HepG2 (cell line): ENCODE data around the gene ENTREP3. TPM values are rescaled to one million over a fixed set of nuclear protein-coding genes. Genes with fewer than 3 reads are reported as not detected.

ENCODE experiments used
- AKAP8 ChIP-seq: sonication (generic); formaldehyde crosslinking; IDR thresholded peaks from 2 replicates; pipeline ENCODE4 v1.5.1; 2020; ENCODE audit warnings: mild to moderate bottlenecking, missing genetic modification reagents
- ATM ChIP-seq: fragments of 450-650 bp; IDR thresholded peaks from 2 replicates; pipeline ENCODE4 v1.7.1; 2017; ENCODE audit warnings: mild to moderate bottlenecking, borderline replicate concordance
- BRD4 ChIP-seq: sonication (generic); formaldehyde crosslinking; IDR thresholded peaks from 2 replicates; pipeline ENCODE4 v1.4.0; 2020; ENCODE audit warnings: missing genetic modification reagents
- ELF1 ChIP-seq: sonication (generic); formaldehyde crosslinking; IDR thresholded peaks from 2 replicates; pipeline ENCODE4 v1.4.0; 2020; ENCODE audit warnings: missing genetic modification reagents
- FIP1L1 ChIP-seq: fragments of 200-400 bp; formaldehyde crosslinking; IDR thresholded peaks from 2 replicates; pipeline ENCODE4 v1.6.1; 2018; ENCODE audit warnings: low read depth, mild to moderate bottlenecking, low read length, moderate library complexity, borderline replicate concordance; ENCODE audit not compliant: insufficient read depth
- KLF6 ChIP-seq: IDR thresholded peaks from 2 replicates; pipeline ENCODE4 v1.8.0; 2016; ENCODE audit warnings: missing biosample characterization, missing genetic modification reagents
- PRDM15 ChIP-seq: sonication (generic); formaldehyde crosslinking; IDR thresholded peaks from 2 replicates; pipeline ENCODE4 v1.4.0; 2020; ENCODE audit warnings: missing genetic modification reagents
- PRMT3 ChIP-seq: sonication (generic); formaldehyde crosslinking; IDR thresholded peaks from 2 replicates; pipeline ENCODE4 v1.8.1; 2022; ENCODE audit warnings: low read depth, mild to moderate bottlenecking, moderate library complexity, missing genetic modification reagents, borderline replicate concordance
- SIN3B ChIP-seq: fragments of 150-350 bp; IDR thresholded peaks from 2 replicates; pipeline ENCODE4 v1.6.1; 2014; ENCODE audit warnings: low read length
- SMAD9 ChIP-seq: sonication (generic); formaldehyde crosslinking; IDR thresholded peaks from 2 replicates; pipeline ENCODE4 v1.5.1; 2020; ENCODE audit warnings: mild to moderate bottlenecking, missing genetic modification reagents
- TRAFD1 ChIP-seq: sonication (generic); formaldehyde crosslinking; IDR thresholded peaks from 2 replicates; pipeline ENCODE4 v1.5.1; 2020; ENCODE audit warnings: missing genetic modification reagents, mild to moderate bottlenecking, borderline replicate concordance
- ZNF136 ChIP-seq: sonication (generic); formaldehyde crosslinking; IDR thresholded peaks from 2 replicates; pipeline ENCODE4 v1.8.1; 2022; ENCODE audit warnings: low read depth, mild to moderate bottlenecking, moderate library complexity, missing genetic modification reagents
- ZNF234 ChIP-seq: sonication (generic); formaldehyde crosslinking; conservative IDR thresholded peaks from 2 replicates; pipeline ENCODE4 v1.5.1; 2020; ENCODE audit warnings: mild to moderate bottlenecking, missing genetic modification reagents
- ZNF24 ChIP-seq: fragments of 450-650 bp; IDR thresholded peaks from 2 replicates; pipeline ENCODE4 v1.6.1; 2017; ENCODE audit warnings: antibody characterized with exemption, mild to moderate bottlenecking
- ZNF614 ChIP-seq: IDR thresholded peaks from 2 replicates; pipeline ENCODE4 v1.6.1; 2018; ENCODE audit warnings: missing biosample characterization, missing genetic modification reagents, inconsistent platforms, borderline replicate concordance
- ZNF703 ChIP-seq: sonication (generic); formaldehyde crosslinking; IDR thresholded peaks from 2 replicates; pipeline ENCODE4 v1.5.1; 2020; ENCODE audit warnings: missing genetic modification reagents, mild to moderate bottlenecking, moderate library complexity, borderline replicate concordance
- polyA plus RNA-seq, 8 experiments: library from polyadenylated mRNA; depleted of rRNA in 3 of 8; stranded (reverse) in 7 of 8; unstranded in 1 of 8; fragments of >200 nt; fragmentation: Illumina TruSeq in 4 of 8; extraction: Trizol in 4 of 8; gene quantifications; 2 replicates each; pipeline versions ENCODE4 v1.2.1 to v1.2.3, GENCODE V29; 2011 to 2016; ENCODE audit warnings: low read depth in 4 of 8, missing spikeins in 1 of 8, mixed read lengths in 1 of 8; ENCODE audit not compliant: insufficient read depth in 1 of 8
- total RNA-seq, 5 experiments: library from RNA; depleted of rRNA; stranded (reverse); fragments of >200 nt; fragmentation: Illumina TruSeq; extraction: Trizol; gene quantifications; 2 replicates each; pipeline ENCODE4 v1.2.3, GENCODE V29; 2016; ENCODE audit warnings: low read depth in 1 of 5
- TF ChIP-seq, protein P1 (sequence below): sonication (generic); IDR thresholded peaks from 2 replicates; pipeline ENCODE4 v1.6.1; 2016; ENCODE audit warnings: low read depth, borderline replicate concordance

Gene ENTREP3
- total and polyA plus RNA-seq, 2 of the 13 experiments (the other 11 are each of a cell fraction or from before 2014, with no cell fraction given): 4.1 to 9.9 TPM

DNA sequence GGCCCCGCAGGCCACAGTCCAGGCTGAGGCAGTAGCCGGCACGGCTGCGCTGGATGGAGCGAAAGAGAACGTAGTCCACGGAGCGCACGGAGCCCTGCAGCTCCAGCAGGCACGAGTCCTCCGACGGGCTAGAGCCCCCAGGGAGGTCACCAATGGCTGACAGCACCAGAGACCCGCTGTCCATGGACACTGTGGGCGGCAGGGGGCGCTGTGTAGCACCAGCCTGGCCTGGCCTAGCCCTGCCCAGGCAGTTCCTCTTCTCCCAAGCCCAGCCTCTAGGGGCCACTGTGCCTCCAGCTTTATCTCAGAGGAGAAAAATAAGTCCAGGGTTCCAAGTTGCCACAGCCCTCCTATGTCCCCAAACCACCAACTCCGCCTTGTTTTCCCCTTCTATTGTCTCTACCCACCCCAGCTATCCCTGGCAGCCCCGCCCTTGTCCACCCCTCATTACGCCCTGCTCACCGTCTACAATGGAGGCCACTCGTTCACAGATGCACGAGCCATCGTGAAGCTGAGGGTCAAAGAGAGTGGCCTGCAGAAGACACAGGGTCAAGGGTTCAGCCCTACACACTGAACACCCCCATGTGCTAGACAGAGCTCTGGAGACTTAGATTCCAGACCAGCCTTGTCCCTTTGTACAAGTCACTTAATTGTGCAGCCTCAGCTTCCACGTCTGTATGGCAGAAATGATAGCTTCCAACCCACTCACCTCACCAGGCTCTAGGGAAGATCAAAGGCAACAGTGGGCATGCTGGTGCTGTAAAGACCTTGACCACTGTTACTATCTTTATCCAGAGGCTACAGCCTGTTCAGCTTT lies 4.4 kb downstream of the ENTREP3 start (continued):
- TF ChIP-seq PRMT3 (CRISPR knock-in tag): no peak
- TF ChIP-seq AKAP8 (CRISPR knock-in tag): no peak
- TF ChIP-seq PRDM15 (CRISPR knock-in tag): no peak
- peak; percentile 67 for TF ChIP-seq ELF1 (CRISPR knock-in tag)
- no peak for TF ChIP-seq ZNF614 (CRISPR knock-in tag)
- no peak for TF ChIP-seq SIN3B
- TF ChIP-seq ZNF136 (CRISPR knock-in tag): no peak
- no peak for TF ChIP-seq KLF6 (CRISPR knock-in tag)
- no peak for TF ChIP-seq ZNF234 (CRISPR knock-in tag)
- TF ChIP-seq SMAD9: no peak
- no peak for TF ChIP-seq ZNF24
- no peak for TF ChIP-seq TRAFD1
- TF ChIP-seq, protein P1, sequence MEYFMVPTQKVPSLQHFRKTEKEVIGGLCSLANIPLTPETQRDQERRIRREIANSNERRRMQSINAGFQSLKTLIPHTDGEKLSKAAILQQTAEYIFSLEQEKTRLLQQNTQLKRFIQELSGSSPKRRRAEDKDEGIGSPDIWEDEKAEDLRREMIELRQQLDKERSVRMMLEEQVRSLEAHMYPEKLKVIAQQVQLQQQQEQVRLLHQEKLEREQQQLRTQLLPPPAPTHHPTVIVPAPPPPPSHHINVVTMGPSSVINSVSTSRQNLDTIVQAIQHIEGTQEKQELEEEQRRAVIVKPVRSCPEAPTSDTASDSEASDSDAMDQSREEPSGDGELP: peak; percentile 10; the same call in 1 of the 2 replicates
- no peak for TF ChIP-seq ZNF703 (CRISPR knock-in tag)
- no peak; the same call in none of the 2 replicates for TF ChIP-seq BRD4 (CRISPR knock-in tag)
- TF ChIP-seq ATM: no peak
- no peak for TF ChIP-seq FIP1L1
